ENCODE measurements around the gene RHOBTB1. TPM values are rescaled to one million over a fixed set of nuclear protein-coding genes. Genes with fewer than 3 reads are reported as not detected.
A peak's percentile ranks its signal among the peaks of the same experiment; 100 is the strongest.

RHOBTB1 gene
- total RNA-seq: 16.0 and 17.2 TPM in 2 replicates
- long read RNA-seq, full-length matches to known transcripts: 1 of 39 reads
- long read RNA-seq, partial matches to known transcripts: 10 of 39 reads
- long read RNA-seq, other reads (novel, unspliced or antisense): 28 of 39 reads

DNA sequence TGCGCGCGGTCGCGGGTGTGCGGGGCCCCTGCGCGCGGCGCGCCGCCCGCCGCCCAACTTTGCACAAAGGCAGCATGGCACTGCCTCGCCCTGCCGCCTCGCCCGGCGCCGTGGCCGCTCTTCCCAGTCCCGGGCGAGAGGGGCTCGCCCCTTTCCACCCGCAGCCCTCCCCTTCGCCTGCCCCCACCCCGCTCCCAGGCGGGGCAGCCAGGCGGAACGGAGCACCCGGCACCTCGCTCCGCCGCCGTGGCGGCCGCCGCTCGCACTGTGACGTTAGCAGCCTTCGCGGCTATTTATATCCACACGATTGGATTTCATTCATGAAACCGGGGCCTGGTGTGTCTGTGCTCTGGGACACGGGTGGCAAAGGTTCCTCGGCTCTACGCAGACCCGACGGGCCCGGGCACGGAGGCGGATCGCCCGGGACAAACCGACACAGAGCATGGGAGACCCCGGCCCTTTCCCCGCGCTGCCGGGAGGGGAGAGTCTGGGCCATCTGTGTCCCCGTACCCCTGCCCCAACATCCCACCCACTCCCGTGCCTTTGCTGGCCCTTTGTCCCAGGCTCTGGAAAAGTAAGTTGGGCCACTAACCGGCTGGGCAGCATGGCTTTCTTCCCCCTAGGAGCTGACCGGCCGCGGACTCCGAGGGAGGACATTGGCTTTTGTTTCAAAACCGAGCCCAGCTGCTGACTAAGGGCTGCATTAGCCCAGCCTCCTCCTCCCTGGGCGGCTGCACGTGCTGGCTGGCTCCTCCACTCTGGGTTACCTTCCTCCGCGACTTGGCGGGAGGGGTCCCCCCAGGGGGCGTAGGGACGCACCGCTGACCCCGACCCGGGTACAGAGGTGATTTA, at the start of gene RHOBTB1:
RHOBTB1 (minus strand) TSS at position 128 of the 852 bp plus-strand sequence. CDS start 32,643 bp downstream, outside the sequence.
- Mint-ChIP-seq H3K27ac (ENCODE audit: unreplicated experiment) (peak within 1 kb of the TSS; percentile 98), H3K4me3 (ENCODE audit: unreplicated experiment) (peak within 1 kb of the TSS; percentile 87), H3K27me3 (ENCODE audit: unreplicated experiment) (no peaks in the 10 kb centered on the region), H3K4me1 (ENCODE audit: unreplicated experiment) (peaks cover 24% of the 10 kb centered on the region), H3K9me3 (ENCODE audit: unreplicated experiment) (no peaks in the 10 kb centered on the region), H3K36me3 (ENCODE audit: unreplicated experiment) (peaks cover 3% of the 10 kb centered on the region)
- TF ChIP-seq CTCF (IDR thresholded peaks at IDR 0.05): no peak
- peak; percentile 92 for DNase-seq (ENCODE audit: extremely low spot score, unreplicated experiment)

- no peaks in the 10 kb centered on the region for H3K36me3 Mint-ChIP-seq (ENCODE audit: unreplicated experiment)
- H3K4me1 Mint-ChIP-seq (ENCODE audit: unreplicated experiment): peaks cover 6% of the 10 kb centered on the region
- no peaks in the 10 kb centered on the region for H3K9me3 Mint-ChIP-seq (ENCODE audit: unreplicated experiment)
- H3K27me3 Mint-ChIP-seq (ENCODE audit: unreplicated experiment): no peaks in the 10 kb centered on the region
- no peak for DNase-seq (ENCODE audit: extremely low spot score, unreplicated experiment)
- no peak for TF ChIP-seq CTCF (IDR thresholded peaks at IDR 0.05)
- no peak overlapping the region for H3K27ac Mint-ChIP-seq (ENCODE audit: unreplicated experiment)
- no peak overlapping the region for H3K4me3 Mint-ChIP-seq (ENCODE audit: unreplicated experiment)
Measured at GRCh38 chr10:60992636-60993035, 48.7 kb upstream of the RHOBTB1 start.

DNA sequence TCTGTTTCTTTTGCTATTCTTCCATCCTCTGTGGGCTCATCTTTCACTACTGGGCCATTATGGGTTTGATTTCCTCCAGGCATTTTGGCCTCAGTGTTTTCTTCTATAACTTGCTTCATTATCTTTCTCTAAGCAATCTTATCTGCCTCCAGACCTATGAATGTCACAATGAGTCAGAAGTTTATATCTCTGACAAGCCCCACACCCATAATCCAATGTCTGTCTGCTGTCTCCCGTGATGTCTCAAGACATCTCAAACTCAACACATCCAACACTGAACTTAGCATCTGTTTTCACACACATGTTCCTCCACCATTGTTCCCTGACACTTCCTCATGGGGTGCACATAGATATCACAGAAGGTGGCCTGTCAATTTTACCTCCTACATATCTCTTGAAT, 46.7 kb upstream of the RHOBTB1 start:
- Mint-ChIP-seq H3K27ac (ENCODE audit: unreplicated experiment) (no peak overlapping the region), H3K9me3 (ENCODE audit: unreplicated experiment) (no peaks in the 10 kb centered on the region), H3K4me1 (ENCODE audit: unreplicated experiment) (peaks cover 6% of the 10 kb centered on the region), H3K36me3 (ENCODE audit: unreplicated experiment) (no peaks in the 10 kb centered on the region), H3K4me3 (ENCODE audit: unreplicated experiment) (no peak overlapping the region), H3K27me3 (ENCODE audit: unreplicated experiment) (no peaks in the 10 kb centered on the region)
- DNase-seq (ENCODE audit: extremely low spot score, unreplicated experiment): no peak
- no peak for TF ChIP-seq CTCF (IDR thresholded peaks at IDR 0.05)

GRCh38 chr10:60989400-60989876, 45.5 kb upstream of the RHOBTB1 start:
- no peak overlapping the region for H3K4me3 Mint-ChIP-seq (ENCODE audit: unreplicated experiment)
- no peaks in the 10 kb centered on the region for H3K36me3 Mint-ChIP-seq (ENCODE audit: unreplicated experiment)
- H3K9me3 Mint-ChIP-seq (ENCODE audit: unreplicated experiment): no peaks in the 10 kb centered on the region
- H3K4me1 Mint-ChIP-seq (ENCODE audit: unreplicated experiment): peaks cover 6% of the 10 kb centered on the region
- no peak overlapping the region for H3K27ac Mint-ChIP-seq (ENCODE audit: unreplicated experiment)
- H3K27me3 Mint-ChIP-seq (ENCODE audit: unreplicated experiment): no peaks in the 10 kb centered on the region
- no peak for TF ChIP-seq CTCF (IDR thresholded peaks at IDR 0.05)
- no peak for DNase-seq (ENCODE audit: extremely low spot score, unreplicated experiment)

- no peaks in the 10 kb centered on the region for H3K27me3 Mint-ChIP-seq (ENCODE audit: unreplicated experiment)
- TF ChIP-seq CTCF (IDR thresholded peaks at IDR 0.05): no peak
- no peaks in the 10 kb centered on the region for H3K9me3 Mint-ChIP-seq (ENCODE audit: unreplicated experiment)
- no peak overlapping the region for H3K4me3 Mint-ChIP-seq (ENCODE audit: unreplicated experiment)
- no peak overlapping the region for H3K27ac Mint-ChIP-seq (ENCODE audit: unreplicated experiment)
- no peaks in the 10 kb centered on the region for H3K4me1 Mint-ChIP-seq (ENCODE audit: unreplicated experiment)
- no peak for DNase-seq (ENCODE audit: extremely low spot score, unreplicated experiment)
- no peaks in the 10 kb centered on the region for H3K36me3 Mint-ChIP-seq (ENCODE audit: unreplicated experiment)
Measured at GRCh38 chr10:60986791-60987190, 42.8 kb upstream of the RHOBTB1 start.
